CD4-positive, alpha-beta T cell treated with Interleukin-17A for 1 hour (primary cell): ENCODE results near the gene HEMGN.
"Not testable (repeated sequence)": the region's sequence is repeated elsewhere in the genome, so short reads cannot be mapped to it uniquely, and the experiment has no call there.

Source experiments
- DNase-seq: peaks from one replicate; pipeline ENCODE4 v3.0.0-alpha.2; 2020

The HEMGN gene

GRCh38 chr9:97962575-97962974 is 24.6 kb upstream of the HEMGN start:
- no peak for DNase-seq

GRCh38 chr9:97962136-97962535 is 24.2 kb upstream of the HEMGN start:
- no peak for DNase-seq

GRCh38 chr9:97961361-97961760 is 23.4 kb upstream of the HEMGN start:
- no peak for DNase-seq

- DNase-seq, result not testable (repeated sequence)
Observed at GRCh38 chr9:97960678-97961328, 22.8 kb upstream of the HEMGN start.

- DNase-seq, result no peak
Observed at GRCh38 chr9:97959585-97959984, 21.6 kb upstream of the HEMGN start.

GRCh38 chr9:97958812-97959511 is 21.0 kb upstream of the HEMGN start:
- DNase-seq, result no peak

GRCh38 chr9:97956331-97956730 is 18.4 kb upstream of the HEMGN start:
- DNase-seq, result no peak

- peak; percentile 76 for DNase-seq
Observed at GRCh38 chr9:97954550-97954989, 16.6 kb upstream of the HEMGN start.

- peak; percentile 14 for DNase-seq
Observed at GRCh38 chr9:97950873-97951272, 12.9 kb upstream of the HEMGN start.

- not testable (repeated sequence) for DNase-seq
Observed at GRCh38 chr9:97947094-97947493, 9.1 kb upstream of the HEMGN start.

- not testable (repeated sequence) for DNase-seq
Observed at GRCh38 chr9:97945470-97945869, 7.5 kb upstream of the HEMGN start.

GRCh38 chr9:97944612-97945011 is 6.6 kb upstream of the HEMGN start:
- DNase-seq, result no peak

- DNase-seq, result no peak
Observed at GRCh38 chr9:97943308-97943855, 5.4 kb upstream of the HEMGN start.

GRCh38 chr9:97941323-97941722 is 3.4 kb upstream of the HEMGN start:
- DNase-seq, result no peak

- no peak for DNase-seq
Observed at GRCh38 chr9:97940741-97941140, 2.8 kb upstream of the HEMGN start.

GRCh38 chr9:97940233-97940632 is 2.3 kb upstream of the HEMGN start:
- no peak for DNase-seq

GRCh38 chr9:97936998-97937397 is 974 bp downstream of the HEMGN start:
- no peak for DNase-seq

- no peak for DNase-seq
Observed at GRCh38 chr9:97935276-97935675, 2.7 kb downstream of the HEMGN start.

- DNase-seq, result no peak
Observed at GRCh38 chr9:97934321-97935115, 3.5 kb downstream of the HEMGN start.

- DNase-seq, result no peak
Observed at GRCh38 chr9:97933297-97933998, 4.5 kb downstream of the HEMGN start.

- peak; percentile 34 for DNase-seq
Observed at GRCh38 chr9:97930972-97931371, 7.0 kb downstream of the HEMGN start.

- no peak for DNase-seq
Observed at GRCh38 chr9:97928986-97929604, 8.9 kb downstream of the HEMGN start.
